Ramos (cell line): ENCODE data around the gene PSEN1.
"Not testable (repeated sequence)": the region's sequence is repeated elsewhere in the genome, so short reads cannot be mapped to it uniquely, and the experiment has no call there.

Experiments
- in situ Hi-C: fragments of 300-500 bp; cut with MboI; formaldehyde crosslinking; loops from one replicate; pipeline ENCODE4 v1.14.3; 2022; ENCODE audit warnings: low sequenced_read_pairs; ENCODE audit not compliant: unreplicated experiment

The PSEN1 gene

DNA sequence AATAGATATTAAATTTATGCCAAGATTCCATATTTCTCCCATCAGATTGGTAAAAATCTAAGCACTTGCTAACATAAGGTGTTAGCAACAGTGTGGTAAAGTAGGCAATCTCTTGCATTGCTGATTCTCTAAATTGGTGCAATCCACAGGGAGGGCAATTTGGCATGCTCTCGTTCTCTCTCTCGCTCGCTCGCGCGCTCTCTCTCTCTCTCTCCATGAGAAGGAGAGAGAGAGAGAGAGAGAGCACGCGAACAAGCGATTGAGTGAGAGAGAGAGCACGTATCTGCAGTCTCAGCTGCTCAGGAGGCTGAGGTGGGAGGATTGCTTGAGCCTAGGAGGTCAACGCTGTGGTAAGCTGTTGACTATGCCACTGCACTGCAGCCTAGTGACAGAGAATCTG is 25.9 kb downstream of the PSEN1 start:
- in situ Hi-C loops, result no loop called here

DNA sequence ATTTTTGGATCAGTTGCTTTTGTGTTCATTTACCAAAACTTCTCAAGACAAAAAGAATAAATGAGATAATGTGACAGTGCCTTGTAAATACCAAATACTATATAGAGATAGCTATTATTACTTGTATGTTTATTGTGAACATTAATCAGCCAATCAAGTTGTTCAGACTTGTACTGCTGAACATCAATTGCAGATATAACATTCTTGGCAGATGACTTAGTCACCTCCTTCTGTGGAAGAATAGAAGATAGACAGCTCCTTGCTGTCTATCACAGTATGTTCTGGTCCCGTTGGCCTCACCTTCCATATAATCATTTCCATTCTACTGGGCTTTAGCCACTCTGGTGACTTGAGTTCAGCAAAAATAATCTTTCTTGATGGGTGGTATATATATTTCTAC is 30.1 kb downstream of the PSEN1 start:
- in situ Hi-C loops, result no loop called here

DNA sequence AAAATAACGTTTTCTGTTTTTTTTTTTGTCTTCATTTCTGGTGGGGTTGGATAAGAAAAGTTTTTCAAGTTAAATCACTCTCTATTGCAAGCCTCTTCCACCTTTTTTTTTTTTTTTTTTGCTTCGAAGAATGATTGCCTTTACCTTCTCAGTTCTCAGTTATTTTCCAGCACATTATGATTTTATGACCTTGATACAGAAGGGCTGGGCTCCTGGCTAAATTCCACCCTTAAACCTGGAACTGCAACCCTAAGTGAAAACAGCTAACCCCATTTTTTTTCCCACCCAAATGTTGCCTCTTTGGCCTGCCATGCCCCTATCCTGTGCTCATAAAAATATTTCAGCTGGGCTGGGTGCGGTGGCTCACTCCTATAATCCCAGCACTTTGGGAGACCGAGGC is 31.4 kb downstream of the PSEN1 start:
- in situ Hi-C loops, result no loop called here

DNA sequence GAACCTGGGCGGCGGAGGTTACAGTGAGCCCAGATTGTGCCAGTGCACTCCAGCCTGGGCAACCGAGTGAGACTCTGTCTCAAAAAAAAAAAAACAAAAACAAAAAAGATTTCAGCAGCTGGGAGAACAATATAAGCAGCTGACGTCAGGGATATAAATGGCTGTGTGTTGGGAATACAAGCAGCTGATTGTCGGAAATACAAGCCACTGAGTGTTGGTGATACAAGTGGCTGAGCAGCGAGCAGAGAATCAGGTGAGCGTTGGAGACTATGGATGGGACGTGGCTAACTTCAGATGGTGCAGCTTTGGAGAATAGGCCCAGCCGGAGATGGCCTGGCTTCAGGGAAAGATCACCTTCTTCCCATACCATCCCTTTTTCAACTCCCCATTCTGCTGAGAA is 32.0 kb downstream of the PSEN1 start:
- in situ Hi-C loops, result no loop called here

DNA sequence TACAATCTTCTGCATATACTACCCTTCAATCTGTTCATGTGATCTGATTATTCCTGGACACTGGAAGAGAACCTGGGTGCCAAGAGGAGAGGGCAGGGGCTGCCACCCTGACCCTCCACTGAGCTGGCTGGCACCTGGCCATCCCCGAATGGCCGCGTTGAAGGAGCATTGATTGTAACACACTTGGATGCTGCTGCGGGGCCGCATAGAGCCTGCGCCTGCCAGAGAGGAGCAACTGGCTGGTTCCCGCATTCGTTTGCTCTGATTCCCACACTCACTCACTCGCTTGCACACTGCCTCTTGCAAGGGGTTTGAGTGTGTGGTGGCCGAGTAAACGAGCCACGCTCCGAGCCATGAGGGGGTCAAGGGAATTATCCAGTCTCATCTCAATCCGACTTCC is 32.4 kb downstream of the PSEN1 start:
- in situ Hi-C loops, result no loop called here

DNA sequence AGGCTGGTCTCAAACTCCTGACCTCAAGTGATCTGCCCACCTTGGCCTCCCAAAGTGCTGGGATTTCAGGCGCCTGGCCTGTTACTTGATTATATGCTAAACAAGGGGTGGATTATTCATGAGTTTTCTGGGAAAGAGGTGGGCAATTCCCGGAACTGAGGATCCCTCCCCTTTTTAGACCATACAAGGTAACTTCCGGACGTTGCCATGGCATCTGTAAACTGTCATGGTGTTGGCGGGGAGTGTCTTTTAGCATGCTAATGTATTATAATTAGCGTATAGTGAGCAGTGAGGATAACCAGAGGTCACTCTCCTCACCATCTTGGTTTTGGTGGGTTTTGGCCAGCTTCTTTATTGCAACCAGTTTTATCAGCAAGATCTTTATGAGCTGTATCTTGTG is 33.5 kb downstream of the PSEN1 start:
- in situ Hi-C loops, result not testable (repeated sequence)

DNA sequence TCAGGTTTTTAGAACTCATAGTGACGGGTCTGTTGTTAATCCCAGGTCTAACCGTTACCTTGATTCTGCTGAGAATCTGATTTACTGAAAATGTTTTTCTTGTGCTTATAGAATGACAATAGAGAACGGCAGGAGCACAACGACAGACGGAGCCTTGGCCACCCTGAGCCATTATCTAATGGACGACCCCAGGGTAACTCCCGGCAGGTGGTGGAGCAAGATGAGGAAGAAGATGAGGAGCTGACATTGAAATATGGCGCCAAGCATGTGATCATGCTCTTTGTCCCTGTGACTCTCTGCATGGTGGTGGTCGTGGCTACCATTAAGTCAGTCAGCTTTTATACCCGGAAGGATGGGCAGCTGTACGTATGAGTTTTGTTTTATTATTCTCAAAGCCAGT is 34.4 kb downstream of the PSEN1 start:
- in situ Hi-C loops, result no loop called here

DNA sequence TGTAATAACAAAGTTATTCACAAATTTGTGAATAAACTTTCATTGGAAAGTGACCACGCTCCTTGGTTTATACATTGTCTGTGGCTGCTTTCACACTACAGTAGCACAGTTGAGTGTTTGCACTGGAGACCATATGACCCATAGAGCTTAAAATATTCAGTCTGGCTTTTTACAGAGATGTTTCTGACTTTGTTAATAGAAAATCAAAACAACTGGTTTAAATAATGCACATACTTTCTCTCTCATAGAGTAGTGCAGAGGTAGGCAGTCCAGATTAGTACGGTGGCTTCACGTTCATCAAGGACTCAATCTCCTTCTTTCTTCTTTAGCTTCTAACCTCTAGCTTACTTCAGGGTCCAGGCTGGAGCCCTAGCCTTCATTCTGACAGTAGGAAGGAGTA is 36.2 kb downstream of the PSEN1 start:
- in situ Hi-C loops, result no loop called here

DNA sequence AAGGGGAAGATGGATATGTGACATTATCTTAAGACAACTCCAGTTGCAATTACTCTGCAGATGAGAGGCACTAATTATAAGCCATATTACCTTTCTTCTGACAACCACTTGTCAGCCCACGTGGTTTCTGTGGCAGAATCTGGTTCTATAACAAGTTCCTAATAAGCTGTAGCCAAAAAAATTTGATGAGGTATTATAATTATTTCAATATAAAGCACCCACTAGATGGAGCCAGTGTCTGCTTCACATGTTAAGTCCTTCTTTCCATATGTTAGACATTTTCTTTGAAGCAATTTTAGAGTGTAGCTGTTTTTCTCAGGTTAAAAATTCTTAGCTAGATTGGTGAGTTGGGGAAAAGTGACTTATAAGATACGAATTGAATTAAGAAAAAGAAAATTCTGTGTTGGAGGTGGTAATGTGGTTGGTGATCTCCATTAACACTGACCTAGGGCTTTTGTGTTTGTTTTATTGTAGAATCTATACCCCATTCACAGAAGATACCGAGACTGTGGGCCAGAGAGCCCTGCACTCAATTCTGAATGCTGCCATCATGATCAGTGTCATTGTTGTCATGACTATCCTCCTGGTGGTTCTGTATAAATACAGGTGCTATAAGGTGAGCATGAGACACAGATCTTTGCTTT is 36.9 kb downstream of the PSEN1 start:
- in situ Hi-C loops, result no loop called here

DNA sequence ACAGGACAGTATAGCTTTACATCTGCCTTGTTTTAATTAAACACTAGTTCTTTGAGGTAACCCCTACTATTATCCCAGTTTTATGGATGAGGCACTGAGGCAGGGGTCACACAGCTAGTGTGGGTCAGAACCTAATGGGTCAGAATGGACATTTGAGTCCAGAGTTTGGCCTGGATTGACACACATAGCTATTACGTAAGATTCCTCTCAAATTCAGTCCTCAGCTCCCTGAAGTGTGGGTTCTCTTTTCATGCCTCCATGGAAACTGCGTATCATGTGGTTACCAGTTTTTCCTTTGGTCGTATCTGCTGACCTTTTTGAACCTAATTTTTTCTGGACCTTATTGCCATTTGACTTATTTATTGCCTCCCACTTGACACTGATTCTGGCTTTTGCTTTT is 40.4 kb downstream of the PSEN1 start:
- in situ Hi-C loops, result no loop called here

DNA sequence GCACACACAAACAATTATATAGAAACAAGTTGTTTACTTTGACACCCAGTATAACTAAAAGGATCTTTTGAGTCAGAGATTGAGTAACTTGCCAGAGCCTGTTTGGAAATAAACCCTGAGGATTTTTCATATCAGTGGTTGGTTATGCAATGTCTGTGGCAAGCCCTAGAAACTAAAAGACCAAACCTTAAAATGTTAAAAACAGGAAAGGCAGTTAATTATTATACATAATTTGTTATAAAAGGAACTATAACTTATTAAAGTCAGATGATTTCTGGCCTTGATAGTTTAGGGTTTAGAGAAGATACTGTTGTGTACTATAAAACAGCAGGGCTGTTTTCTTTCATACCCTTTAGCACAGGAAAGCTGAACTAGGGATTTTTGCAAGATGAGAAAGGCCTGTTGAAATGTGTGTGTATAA is 44.1 kb downstream of the PSEN1 start:
- in situ Hi-C loops, result no loop called here

DNA sequence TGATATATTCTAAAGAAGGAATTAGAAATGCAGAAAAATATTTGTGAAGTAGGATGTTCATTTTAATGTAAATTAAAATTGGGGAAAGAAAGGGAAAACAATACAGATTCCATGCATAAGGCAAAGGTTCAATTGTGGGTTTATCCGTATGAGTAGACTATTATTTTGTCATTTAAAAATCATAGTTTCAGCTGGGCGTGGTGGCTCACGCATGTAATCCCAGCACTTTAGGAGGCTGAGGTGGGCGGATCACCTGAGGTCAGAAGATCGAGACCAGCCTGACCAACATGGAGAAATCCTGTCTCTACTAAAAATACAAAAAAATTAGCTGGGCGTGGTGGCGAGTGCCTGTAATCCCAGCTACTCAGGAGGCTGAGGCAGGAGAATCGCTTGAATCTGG is 44.7 kb downstream of the PSEN1 start:
- in situ Hi-C loops, result not testable (repeated sequence)

DNA sequence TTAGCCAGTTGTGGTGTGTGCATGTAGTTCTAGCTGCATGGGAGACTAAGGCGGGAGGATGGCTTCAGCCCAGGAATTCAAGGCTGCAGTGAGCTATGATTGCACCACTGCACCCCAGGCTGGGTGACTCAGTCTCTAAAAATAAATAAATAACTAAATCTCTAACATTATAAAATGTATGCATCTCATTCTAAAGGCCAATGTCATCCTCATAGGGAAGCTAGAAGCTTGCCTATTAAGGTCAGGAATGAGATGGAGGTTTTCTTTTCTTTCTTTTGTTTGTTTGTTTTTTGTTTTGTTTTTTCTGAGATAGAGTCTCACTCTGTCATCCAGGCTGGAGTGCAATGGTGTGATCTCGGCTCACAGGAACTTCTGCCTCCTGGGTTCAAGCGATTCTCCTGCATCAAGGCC is 52.2 kb downstream of the PSEN1 start:
- in situ Hi-C loops, result no loop called here

DNA sequence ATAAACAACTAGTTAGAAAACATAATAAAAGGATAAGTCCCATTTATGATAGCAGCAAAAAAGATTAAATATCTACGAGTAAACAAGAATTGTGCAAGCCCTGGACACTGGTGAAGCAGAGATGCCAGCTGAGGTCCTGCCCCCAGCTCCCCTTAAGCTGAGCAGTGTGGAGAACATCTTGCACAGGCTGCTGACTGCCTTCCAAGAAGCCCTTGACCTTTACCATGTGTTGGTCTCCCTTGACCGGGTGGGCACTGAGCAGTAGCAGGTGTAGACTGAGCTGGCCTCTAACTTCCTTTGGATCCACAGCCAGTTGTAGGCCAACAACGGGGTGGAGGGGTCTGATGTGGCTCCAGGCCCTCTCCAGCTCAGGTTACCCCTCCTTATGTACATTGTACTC is 53.3 kb downstream of the PSEN1 start:
- in situ Hi-C loops, result no loop called here

DNA sequence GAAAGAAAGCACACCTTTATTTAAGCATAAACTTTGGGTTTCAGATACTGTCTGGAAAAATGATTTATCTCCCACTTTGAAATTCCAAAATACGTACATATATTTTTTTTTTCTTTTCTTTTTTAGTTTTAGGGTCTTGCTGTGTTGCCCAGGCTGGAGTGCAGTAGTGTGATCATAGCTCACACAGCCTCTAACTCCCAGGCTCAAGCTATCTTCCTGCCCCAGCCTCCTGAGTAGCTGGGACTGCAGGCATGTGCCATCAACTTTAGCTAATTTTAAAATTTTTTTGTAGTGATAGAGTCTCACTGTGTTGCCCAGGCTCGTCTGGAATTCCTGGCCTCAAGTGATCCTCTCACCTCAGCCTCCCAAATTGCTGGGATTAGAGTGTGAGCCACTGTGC is 55.1 kb downstream of the PSEN1 start:
- in situ Hi-C loops, result no loop called here

DNA sequence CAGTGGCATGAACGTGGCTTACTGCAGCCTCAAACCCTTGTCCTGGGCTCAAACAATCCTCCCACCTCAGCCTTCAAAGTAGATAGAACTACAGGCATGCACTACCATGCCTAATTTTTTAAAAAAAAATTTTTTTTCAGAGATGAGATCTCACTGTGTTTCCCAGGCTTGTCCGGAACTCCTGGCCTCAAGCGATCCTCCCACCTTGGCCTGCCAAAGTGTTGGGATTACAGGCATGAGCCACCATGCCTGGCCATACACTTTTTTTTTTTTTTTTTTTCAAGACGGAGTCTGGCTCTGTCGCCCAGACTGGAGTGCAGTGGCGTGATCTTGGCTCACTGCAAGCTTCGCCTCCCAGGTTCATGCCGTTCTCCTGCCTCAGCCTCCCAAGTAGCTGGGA is 58.0 kb downstream of the PSEN1 start:
- in situ Hi-C loops, result not testable (repeated sequence)

DNA sequence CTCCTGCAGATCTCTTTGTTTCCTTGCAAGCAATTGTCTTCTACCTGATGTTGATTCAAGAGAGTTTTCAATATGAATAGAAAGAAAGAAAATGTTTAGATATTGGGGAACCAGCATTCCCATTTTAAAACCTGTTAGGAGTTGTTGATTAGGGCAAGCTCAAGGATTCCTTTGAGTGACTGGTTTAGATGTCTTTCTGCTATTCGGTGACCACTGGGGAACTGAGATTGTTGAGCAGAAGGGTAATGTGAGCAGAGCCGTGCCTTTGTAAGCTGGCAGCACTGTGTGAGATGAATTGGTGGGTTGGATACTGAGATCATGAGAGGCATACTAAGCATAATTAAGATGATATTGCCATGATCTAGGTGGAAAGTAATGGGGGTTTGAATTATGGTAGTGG is 61.9 kb downstream of the PSEN1 start:
- in situ Hi-C loops, result no loop called here

DNA sequence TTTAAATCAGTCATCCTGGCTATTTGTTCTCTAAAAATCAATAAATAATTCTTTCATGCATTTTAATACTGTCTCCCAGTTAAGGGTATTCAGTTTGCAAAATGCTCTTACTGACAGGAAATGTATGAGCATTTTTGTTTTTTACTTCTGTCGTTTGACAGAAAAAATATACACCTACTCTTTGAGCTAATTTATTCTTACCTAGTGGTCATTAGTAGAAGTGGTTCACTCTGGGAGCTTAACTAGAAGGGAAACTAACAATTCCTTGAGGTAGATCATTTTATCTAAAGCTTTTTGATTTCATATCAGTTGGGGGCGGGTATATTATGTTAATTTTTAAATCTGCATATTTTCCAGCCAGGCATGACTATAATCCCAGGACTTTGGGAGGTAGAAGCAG is 67.2 kb downstream of the PSEN1 start:
- in situ Hi-C loops, result no loop called here

DNA sequence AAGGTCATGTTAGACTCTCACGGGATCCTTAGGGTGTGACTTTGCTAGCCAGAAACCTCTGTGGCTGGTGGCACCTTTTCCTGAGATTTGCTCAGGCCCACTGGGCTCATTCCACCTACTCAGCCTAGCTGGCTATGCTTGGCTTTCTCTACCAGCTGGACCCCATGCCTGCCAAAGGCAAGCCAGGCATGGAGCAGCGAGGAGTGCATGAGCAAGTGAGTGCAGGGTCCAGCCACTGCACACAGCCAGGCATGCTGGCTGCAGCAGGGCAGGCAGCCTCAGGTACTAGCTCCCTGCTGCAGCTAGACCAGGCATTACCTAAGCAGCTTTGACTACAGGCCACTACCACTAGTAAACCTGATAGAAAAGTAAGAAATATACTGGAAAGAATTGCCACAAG is 71.3 kb downstream of the PSEN1 start:
- in situ Hi-C loops, result no loop called here

DNA sequence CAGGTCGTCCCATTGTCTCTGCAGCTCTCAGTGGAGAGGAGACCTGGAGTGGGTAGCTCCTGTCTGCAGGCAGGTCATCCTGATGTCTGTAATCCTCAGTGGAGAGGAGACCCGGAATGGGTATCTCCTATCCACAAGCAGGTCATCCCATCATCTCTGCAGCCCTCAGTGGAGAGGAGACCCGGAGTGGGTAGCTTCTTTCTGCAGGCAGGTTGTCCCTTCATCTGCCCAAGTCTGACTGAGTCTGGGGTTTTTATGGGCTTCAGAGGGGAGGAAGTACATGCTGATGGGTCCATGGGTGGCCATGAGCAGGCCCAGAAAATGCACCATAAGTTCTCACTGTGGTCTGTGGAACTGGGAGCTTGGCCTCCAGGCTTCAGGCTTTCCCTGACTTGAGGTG is 72.1 kb downstream of the PSEN1 start:
- in situ Hi-C loops, result no loop called here

DNA sequence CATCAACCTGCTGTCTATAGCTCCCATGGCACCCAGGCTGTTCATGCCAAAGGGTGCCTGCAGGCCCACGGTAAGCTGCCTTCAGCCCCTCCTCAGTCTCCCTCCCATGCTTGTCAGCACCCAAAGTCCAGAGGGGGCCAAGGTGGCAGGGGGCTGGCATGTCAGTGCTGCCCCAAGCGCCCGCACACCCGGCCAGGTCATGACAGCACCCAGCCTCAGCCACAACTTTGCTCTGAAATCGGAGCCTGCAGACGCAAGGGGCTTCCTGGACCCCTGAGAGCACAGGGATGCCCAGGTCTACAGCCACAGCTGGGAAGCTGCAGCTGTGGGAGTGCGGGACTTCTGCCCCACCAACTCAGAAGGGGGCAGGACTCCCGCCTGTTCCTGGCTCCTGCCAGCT is 72.5 kb downstream of the PSEN1 start:
- in situ Hi-C loops, result no loop called here

DNA sequence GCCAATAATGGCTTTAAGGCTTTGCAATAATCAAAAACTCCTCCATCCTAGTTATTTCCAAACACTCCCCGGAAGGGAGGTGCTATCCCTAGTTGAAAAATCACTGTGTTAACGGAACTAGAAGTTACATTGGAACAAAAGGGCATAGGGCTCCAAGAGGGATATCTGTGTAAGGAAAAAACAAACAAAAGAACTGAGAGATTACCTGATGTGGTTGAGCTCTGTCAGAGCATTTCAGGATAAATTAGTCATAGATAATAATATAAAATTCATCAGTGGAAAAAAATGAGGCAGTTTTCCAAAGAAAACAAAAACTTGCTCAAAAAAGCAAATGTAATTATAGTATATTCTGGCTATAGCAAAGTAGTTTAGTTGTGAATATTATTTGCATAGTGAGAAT is 73.6 kb downstream of the PSEN1 start:
- in situ Hi-C loops, result no loop called here
